GM21526 (cell line): ENCODE results near the gene PRC1.
A peak's percentile ranks its signal among the peaks of the same experiment; 100 is the strongest.
"Not testable (repeated sequence)": the region's sequence is repeated elsewhere in the genome, so short reads cannot be mapped to it uniquely, and the experiment has no call there.

Experiments used
- ATAC-seq: cut with Tn5 transposase; IDR thresholded peaks from one replicate; pipeline ENCODE4 v1.9.1; 2021; ENCODE audit warnings: moderate library complexity; ENCODE audit not compliant: unreplicated experiment, low FRiP score

PRC1 gene, protein sequence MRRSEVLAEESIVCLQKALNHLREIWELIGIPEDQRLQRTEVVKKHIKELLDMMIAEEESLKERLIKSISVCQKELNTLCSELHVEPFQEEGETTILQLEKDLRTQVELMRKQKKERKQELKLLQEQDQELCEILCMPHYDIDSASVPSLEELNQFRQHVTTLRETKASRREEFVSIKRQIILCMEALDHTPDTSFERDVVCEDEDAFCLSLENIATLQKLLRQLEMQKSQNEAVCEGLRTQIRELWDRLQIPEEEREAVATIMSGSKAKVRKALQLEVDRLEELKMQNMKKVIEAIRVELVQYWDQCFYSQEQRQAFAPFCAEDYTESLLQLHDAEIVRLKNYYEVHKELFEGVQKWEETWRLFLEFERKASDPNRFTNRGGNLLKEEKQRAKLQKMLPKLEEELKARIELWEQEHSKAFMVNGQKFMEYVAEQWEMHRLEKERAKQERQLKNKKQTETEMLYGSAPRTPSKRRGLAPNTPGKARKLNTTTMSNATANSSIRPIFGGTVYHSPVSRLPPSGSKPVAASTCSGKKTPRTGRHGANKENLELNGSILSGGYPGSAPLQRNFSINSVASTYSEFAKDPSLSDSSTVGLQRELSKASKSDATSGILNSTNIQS

DNA sequence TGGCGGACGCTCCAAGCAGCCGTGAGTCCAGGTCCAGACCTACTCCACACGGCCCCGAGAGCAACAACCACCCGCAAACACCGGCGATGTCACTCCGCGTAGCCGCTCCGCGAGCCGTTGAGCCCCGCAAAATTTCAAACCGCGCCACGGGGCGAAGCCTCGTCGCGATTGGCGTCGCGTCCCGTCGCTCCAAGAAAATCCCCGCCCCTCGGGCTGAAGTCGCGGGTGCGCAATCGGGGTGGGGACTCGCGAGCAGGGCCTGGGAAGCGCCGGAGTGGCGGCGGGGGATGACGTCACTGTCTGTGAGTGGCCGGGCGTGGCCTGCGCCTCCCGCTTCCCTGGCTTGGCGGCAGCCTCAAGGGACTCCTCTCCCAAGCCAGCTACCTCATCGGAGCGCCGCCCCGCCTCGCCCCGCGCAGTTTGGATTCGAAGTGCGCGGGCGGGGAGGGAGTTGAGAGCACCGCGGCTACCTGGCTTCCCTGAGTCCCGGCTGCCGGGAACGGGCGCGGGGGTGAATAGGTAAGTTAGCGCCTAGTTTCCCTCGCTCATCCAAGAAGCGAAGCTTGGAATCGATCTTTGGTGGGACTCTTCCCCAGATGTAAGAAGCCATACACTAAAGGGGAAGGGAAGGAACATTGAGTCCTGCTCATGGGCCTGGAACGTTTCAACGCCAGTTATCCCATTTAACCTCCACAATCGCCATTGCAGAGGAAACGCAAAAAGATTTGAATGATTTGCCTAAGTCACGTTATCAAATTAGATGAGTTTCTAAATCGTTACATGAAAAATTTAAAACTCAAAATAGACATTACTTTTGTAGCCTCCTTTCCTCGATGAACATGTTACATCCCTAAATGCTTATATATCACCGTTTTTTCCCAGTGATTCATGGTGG is at the start of gene PRC1:
Gene PRC1 (minus strand): TSS at position 119 of the 895 bp plus-strand sequence. CDS start 118 bp downstream, at position 1.
- peak; percentile 87 for ATAC-seq

DNA sequence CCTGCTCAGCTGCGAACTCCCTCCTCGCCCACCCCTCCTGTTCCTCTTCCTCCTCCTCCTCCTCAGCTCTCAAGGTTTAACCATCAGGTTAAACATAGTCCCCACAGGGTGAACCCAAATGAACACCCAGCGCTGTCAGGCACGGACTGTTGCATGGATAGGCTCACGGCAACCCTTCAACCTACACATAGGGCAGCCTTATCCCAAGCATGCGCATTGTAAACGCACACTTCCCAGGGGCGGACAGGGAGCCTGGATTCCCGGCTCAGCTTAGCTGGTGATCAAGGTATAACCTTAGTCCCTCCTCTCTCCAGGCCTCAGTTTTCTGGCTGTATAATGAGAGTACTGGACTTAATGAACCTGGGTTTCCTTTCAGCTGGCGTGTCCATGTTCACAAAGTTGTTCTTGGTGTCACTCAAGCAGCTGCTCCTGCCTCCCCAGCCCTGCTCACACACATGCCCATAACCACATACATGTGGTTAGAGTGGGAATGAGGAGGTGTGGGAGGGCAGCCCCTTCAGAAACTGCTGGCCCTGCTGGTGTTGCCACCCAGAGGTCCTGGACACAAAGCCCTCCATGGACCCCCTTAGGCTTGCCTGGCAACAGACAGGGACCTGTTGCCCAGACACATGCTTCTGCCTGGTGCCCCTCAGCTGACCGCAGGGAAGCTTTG is 49.0 kb upstream of the PRC1 start:
- no peak for ATAC-seq

DNA sequence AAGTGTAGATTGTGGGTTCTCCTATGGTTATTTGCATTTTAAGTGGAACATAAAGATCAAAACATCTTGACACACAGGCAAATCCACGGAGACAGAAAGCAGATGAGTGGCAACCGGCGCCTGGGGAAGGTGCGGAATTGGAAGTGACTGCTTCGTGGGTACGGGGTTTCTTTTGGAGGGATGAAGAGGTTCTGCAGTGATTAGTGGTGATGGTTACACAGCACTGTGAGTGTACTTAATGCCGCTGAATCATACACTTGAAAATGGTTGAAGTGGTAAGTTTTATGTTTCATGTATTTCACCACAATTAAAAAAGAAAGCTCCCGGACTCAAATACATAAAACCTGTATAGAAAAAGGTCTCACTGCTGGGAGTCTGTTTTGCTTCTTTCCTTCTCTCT is 46.5 kb upstream of the PRC1 start:
- ATAC-seq: no peak

DNA sequence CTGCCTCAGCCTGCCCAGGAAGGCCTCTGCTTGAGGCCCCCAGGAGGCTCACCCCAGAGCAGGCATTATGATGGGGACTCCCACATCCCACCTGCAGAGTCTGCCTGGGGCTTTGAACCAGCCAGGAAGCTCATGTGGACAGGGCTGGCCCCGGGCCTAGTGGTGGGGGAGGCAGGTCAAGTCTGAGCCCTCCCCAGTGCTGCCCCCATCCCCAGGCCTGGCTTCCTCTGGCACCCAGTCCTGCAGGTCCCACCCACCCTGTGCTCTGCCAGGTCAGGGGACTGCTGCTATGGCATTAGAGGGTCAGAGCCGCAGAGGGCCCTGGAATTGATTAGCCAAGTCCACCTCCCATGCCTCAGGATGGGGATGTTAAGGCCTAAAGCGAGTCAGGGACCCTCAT is 45.7 kb upstream of the PRC1 start:
- no peak for ATAC-seq

DNA sequence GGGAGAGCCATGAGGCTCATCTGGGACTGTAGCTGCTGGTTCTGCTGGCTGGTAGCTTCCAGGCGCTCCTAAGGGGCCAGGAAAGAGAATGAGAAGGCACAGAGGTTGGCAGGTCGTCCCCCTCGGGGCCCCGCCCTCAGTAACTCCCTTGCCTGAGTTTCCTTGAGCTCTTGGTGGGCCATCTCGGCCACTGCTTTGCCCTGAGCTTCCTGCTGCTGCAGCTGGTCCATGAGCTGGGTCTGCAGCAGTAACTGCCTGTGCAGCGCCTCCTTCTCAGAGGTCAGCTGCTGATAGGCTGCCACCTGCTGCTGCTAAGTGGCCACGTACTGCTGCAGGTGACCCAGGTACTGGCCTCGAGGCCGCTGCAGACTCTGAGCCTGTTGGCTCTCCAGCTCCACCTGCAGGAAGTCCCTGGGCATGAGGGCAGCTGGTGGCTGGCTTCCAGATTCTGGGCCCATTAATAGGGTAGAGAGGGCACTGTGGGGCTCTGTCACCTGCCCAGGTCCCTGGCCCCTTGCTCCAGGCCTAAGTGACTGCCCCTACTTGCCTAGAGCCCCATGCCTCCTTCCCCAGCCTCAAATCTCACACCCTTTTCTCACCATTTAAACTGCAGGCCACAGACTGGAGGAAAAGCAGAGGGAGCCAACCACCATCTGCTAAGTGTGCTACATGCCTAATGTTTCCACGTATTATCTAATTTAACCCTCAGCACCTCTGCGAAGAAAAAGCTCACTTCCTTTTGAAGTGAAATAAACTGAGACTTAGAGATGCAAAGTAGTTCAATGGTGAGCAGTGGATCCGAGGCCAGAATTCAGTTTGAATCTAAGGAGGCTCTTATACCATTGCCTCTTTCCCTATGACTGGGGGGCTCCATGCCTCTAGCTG is 38.8 kb upstream of the PRC1 start:
- peak; percentile 55 for ATAC-seq

GRCh38 chr15:91031796-91032195 is 37.5 kb upstream of the PRC1 start:
- ATAC-seq: no peak

DNA sequence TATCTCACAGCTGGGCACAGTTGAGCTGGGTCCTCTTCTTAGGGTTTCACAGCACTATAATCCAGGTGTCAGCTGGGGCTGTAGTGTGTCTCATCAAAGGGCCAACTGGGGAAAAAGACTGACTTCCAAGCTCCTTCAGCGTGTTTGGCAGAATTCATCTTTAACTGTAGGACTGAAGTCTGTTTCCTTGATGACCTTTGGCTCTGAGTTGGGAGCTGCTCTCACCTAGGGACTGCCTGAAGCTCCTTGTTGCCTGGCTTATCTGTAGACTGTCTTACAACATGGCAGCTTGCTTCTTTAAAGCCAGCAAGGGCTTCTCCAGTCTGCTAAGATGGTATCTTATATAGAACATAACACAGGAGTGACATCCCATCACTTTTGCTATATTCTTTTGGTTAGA is 33.3 kb upstream of the PRC1 start:
- no peak for ATAC-seq

DNA sequence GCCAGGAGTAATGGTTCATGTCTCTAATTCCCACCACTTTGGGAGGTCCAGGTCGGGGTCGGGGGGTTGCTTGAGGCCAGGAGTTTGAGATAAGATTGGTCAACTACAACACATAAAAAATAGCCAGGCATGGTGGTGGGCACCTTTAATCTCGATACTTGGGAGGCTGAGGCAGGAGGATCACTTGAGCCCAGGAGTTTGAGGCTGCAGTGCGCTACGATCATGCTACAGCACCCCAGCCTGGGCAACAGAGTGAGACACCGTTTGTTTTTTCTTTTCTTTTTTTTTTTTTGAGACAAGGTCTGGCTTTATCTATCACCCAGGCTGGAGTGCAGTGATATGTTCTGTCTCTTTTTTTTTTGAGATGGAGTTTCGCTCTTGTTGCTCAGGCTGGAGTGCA is 29.4 kb upstream of the PRC1 start:
- ATAC-seq: no peak

- peak; percentile 17 for ATAC-seq
These were observed 28.4 kb upstream of the PRC1 start for GRCh38 chr15:91022832-91023129.

- peak; percentile 57 for ATAC-seq
These were observed 27.9 kb upstream of the PRC1 start, which contains the start of gene VPS33B for GRCh38 chr15:91022075-91022831. Gene VPS33B, minus strand, starts transcription at chr15:91022594. Its CDS starts 345 bp downstream, at chr15:91022249.

GRCh38 chr15:91021516-91022074 is 27.3 kb upstream of the PRC1 start:
- ATAC-seq: no peak

DNA sequence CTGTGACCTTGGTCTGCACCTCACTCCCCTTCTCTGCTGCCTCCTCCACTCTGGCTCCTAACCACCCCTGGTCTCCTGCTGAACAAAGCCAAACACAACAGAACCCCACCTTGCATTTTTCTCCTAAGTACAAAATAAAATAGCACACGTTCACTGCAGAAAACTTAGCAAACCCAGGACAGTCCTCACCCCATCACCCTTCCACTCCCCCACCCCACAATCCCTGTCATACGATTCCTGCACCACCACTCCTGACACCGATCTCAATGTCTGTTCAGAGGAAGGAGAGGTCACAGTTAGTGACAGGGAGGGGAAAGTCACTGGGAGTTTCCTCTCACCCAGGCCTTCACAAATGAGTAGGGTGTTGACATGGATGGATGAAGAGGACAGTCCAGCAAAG is 23.8 kb upstream of the PRC1 start:
- no peak for ATAC-seq

- no peak for ATAC-seq
These were observed 23.4 kb upstream of the PRC1 start for GRCh38 chr15:91017716-91018115.

DNA sequence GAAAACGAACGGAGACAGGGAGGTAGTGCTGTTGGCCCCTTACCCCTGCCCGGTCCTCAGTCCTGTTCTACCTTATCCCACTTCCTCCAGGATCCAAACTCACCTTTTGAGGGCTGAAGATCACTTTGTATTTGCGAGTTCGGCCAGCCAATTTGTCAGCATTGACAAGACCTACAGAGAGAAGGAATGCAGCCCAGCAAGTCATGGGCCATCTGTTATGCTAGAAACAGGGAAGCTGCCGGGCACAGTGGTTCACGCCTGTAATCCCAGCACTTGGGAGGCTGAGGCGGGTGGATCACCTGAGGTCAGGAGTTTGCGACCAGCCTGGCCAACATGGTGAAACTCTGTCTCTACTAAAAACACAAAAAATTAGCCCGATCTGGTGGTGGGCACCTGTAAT is 19.4 kb upstream of the PRC1 start:
- ATAC-seq: not testable (repeated sequence)

GRCh38 chr15:91007266-91007665 is 12.9 kb upstream of the PRC1 start:
- ATAC-seq: no peak

DNA sequence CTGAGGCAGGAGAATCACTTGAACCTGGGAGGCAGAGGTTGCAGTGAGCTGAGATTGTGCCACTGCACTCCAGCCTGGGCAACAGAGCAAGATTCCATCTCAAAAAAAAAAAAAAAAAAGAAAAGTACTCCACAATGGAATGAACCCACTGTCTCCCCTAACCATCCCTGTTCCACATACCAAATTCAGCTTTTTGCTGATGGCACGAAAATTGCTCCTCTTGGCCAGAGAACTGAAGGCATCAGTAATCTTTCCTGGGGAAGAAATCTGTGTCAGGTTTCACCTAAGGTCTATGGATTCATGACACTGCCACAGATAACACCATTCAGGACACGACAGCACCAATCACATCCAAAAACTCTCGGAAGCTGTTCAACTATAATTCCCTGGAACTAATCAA is 6.9 kb upstream of the PRC1 start:
- no peak for ATAC-seq

DNA sequence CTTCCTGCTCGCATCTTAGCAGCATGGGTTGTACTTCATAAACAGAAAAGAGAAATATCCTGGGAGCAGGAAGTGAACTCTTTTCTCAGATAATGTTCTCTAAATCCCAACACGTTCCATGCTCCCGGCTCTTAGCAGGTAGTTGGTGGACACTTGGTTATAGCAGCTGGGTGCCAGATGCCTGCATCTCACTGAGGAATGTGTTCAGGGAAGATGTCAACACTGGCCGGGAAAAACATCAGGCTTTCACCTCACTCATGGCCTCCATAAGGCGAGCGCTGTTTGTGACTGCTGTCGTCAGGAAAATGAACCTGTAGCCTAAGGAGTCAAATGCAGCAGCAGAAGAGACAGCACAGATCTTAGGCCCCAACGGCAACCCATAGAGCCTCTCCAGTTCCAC is 4.4 kb upstream of the PRC1 start:
- ATAC-seq: no peak

- ATAC-seq: peak; percentile 19
These were observed 297 bp downstream of the PRC1 start for GRCh38 chr15:90994059-90994416.
